Stimulated activated CD8-positive, alpha-beta memory T cell treated with anti-CD3 and anti-CD28 coated beads, Interleukin-15, amount 100 ng/mL, for 1 hour (primary cell): Measurements from ENCODE around the gene TMEM151A.
"Not testable (repeated sequence)": the region's sequence is repeated elsewhere in the genome, so short reads cannot be mapped to it uniquely, and the experiment has no call there.

ENCODE experiments used
- DNase-seq: peaks from one replicate; pipeline ENCODE4 v3.0.0-alpha.2; 2020; ENCODE audit warnings: low read depth

The TMEM151A gene

GRCh38 chr11:66309475-66309874 lies 17.8 kb downstream of the TMEM151A start:
- DNase-seq: no peak

DNA sequence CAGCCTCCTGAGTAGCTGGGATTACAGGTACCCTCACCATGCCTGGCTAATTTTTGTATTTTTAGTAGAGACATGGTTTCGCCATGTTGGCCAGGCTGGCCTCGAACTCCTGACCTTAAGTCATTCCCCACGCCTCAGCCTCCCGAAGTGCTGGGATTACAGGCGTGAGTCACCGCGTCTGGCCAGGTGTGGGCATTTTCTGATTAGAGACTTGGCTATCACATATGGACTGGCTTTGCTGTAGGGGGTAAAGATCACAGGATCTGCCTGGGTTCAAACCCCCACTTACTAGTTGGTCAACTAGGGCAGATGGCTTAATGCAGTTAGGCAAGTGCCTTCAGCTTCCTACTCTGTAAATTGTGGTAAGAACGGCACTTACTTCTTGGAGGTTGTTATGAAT lies 18.6 kb downstream of the TMEM151A start:
- no peak for DNase-seq

DNA sequence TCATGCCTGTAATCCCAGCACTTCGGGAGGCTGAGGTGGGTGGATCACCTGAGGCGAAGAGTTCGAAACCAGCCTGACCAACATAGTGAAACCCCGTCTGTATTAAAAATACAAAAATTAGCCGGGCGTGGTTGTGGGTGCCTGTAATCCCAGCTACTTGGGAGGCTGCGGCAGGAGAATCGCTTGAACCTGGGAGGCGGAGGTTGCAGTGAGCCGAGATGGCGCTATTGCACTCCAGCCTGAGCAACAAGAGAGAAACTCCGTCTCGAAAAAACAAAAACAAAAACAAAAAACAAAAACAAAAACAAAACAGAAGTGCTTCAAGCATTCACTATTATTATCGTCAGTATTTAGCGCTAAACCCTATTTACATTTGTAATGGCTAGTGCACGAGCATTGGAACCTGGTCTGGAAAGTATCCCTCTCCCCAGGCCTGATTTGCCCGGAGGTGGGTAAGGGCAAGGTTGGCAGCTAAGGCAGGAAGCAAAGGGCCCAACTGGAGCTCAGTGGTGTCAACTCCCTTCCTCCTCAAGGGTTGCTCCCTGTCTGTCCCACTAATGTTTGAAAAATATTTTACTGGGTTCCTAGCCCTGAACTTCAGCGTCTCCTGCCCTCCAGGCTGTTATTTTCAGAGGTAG lies 19.2 kb downstream of the TMEM151A start:
- not testable (repeated sequence) for DNase-seq

DNA sequence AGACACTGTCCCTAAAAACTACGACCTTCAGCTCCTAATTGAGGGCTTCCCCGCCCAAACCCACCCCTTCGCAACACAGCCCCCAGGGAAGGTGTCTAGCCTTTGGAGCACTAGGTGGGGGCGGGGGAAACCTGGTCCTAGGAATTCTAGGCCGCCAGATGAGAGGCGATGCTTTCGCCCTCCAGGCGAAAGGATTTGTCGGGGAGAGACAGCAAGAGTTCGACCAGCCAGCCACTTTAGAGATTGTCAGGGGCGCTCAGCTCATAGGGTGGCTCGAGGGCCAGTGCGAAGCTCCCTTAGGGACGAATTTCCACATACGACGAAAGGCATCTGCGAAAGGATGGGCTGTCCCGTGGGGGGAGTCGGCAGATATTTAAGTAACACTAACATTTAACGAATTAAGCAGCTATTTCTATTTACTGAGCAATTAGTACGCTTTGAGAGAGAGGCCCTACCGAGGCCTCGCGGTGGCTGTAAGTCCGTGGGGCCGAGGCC lies 19.8 kb downstream of the TMEM151A start:
- no peak for DNase-seq

DNA sequence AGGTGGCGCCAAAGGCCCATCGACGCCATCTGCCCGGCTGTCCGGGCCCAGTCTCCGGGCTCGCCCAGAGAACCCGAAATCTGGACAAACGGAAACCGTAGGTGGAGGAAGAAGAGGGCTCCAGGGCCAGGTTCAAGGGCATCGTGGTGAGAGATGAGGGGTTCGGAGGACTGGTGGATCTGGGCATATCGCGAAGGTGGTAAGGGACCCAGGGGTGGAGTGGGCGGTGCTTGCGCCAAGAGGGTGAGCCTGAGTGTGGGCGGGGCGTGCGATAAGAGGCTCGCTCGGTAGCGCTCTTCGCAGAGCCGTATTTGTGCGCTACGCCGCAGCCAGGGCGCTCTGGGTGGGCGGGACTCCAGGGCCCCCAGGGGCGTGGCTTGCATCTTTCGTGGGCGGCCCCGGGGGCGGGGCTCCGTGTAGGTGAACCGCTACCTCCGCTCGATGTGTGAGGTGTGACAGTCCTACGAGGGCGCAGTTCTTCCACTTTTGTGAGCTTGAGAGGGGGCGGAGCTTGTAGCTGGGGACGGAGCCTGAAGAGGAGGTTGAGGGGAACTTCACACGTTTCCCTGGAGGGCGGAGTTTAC lies 20.4 kb downstream of the TMEM151A start:
- DNase-seq: peak; percentile 96

DNA sequence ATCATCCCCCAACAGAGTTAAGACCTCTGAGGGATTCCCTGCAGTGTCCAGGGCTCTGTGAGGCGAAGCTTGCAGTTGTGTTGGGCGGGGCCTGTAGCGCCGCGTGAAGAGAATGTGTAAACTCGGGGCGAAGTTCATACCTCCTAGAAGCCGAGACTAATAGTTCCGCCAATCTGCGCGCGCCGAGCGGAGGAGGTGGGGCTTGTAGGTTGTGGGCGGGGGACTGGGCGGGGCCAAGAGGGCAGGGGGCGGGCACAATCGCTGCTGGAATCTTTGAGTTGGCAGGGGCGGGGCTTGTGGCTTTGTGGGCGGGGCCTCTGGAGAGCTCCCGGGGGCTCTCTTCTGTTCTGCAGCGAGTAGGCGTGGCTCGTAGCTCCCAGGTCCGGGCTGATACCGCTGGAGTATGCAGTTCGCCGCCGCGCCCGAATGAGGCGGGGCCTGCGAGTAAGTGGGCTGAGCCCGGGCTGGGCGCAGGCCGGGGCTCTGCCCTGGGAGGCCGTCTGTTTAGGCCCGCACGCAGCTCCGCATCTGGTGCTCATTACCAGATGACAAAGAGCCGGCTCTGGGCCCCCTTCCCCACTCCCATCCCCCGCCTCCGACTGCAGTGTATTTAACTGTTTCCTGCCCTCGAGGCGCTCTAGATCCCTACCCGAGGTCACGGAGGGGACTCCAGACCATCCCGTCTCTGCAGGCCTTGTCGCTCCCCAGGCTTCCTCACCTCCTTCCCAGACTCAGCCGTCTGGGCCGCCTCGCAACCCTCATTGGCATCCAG lies 21.0 kb downstream of the TMEM151A start:
- peak; percentile 97 for DNase-seq

GRCh38 chr11:66313321-66314185 lies 21.9 kb downstream of the TMEM151A start:
- DNase-seq: no peak

DNA sequence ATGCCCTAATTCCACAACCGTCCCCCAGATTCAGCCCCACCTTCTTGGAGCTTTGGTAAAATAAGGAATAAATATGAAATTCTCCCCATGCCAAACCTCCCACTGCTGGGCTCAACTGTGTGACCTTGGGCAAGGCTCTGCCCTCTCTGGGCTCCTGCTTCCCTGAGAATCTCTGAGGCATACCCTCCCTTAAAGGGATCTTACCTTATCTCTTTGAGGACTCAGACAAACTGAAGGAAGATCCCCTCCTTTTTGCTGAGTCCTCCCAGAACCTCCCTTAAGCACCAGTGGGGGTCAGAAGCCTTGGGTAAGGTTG lies 22.4 kb downstream of the TMEM151A start:
- no peak for DNase-seq

- no peak for DNase-seq
These were observed 23.1 kb downstream of the TMEM151A start for GRCh38 chr11:66314561-66315497.

GRCh38 chr11:66315498-66315885 lies 23.8 kb downstream of the TMEM151A start:
- no peak for DNase-seq

- DNase-seq: no peak
These were observed 24.5 kb downstream of the TMEM151A start for GRCh38 chr11:66315921-66316811.

- no peak for DNase-seq
These were observed 25.2 kb downstream of the TMEM151A start, which contains the start of gene CD248 for GRCh38 chr11:66316849-66317251. Gene CD248, minus strand, starts transcription at chr11:66317044. Its CDS starts 17 bp downstream, at chr11:66317027.

DNA sequence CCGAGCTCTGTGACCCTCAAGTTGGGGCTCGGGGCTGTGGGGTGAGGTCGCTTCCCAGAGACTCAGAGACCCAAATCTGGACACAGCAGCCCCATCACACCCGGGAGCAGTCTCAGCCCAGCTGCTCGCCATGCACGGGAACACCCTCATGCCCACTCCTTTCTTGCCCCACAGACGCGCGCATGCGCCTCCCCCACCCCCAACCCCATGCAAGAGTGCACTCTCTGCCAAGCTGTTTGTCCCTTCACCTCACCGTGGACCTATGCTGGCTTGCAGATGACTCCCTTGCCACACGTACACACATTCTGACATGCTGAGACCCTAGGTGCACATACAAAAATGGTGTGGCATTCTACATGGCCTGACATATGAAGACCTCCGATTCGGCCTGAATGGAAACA lies 25.6 kb downstream of the TMEM151A start:
- no peak for DNase-seq

- peak; percentile 53 for DNase-seq
These were observed 26.3 kb downstream of the TMEM151A start for GRCh38 chr11:66317723-66318599.

DNA sequence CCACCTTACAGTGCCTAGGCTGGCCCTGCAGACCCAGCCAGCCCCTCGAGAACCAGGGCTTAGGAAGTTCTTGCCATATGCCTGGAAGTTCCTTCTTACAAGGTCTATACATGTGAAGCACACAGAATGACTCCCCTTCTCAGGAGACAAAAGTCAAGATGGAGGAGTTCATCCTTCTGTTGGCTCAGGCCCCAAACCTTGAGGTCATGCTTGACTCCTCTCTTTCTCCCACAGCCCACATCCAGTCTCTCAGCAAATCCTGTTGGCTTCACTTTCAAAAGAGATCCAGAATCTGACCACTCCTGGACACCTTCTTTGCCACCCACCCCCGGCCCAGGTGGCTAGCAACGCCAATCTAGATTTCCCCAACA lies 26.9 kb downstream of the TMEM151A start:
- no peak for DNase-seq

DNA sequence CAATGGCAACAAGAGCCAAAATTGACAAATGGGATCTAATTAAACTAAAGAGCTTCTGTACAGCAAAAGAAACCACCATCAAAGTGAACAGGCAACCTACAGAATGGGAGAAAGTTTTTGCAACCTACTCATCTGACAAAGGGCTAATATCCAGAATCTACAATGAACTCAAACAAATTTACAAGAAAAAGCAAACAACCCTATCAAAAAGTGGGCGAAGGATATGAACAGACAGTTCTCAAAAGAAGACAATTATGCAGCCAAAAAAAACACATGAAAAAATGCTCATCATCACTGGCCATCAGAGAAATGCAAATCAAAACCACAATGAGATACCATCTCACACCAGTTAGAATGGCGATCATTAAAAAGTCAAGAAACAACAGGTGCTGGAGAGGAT lies 28.6 kb downstream of the TMEM151A start:
- DNase-seq: not testable (repeated sequence)

GRCh38 chr11:66320748-66321147 lies 29.1 kb downstream of the TMEM151A start:
- not testable (repeated sequence) for DNase-seq

- DNase-seq: no peak
These were observed 29.9 kb downstream of the TMEM151A start for GRCh38 chr11:66321606-66322005.
